Cardiac septum (tissue), 1 donor: ENCODE data around the gene ITSN1. TPM values are rescaled to one million over a fixed set of nuclear protein-coding genes. Genes with fewer than 3 reads are reported as not detected.
"Not testable (repeated sequence)": the region's sequence is repeated elsewhere in the genome, so short reads cannot be mapped to it uniquely, and the experiment has no call there.

Experiments
- DNase-seq: peaks from one replicate; pipeline ENCODE4 v3.0.0-alpha.2; 2020; ENCODE audit warnings: low spot score
- intact Hi-C: fragments of 100-400 bp; cut with DNase I; formaldehyde crosslinking; loops from one replicate; pipeline ENCODE4 v1.14.0; 2022
- total RNA-seq: library from RNA; stranded (reverse); fragmentation: NEBNext Ultra II Directional; extraction: Animal tissue kit (Norgen Biotek cat#: 25700); gene quantifications from one replicate; pipeline ENCODE4 v1.2.1, GENCODE V29; 2021
- donor health status: DM: no; HTN: no; CAD: no.

Gene ITSN1
- total RNA-seq, 1 donor from 2014 or later: 25.5 TPM

DNA sequence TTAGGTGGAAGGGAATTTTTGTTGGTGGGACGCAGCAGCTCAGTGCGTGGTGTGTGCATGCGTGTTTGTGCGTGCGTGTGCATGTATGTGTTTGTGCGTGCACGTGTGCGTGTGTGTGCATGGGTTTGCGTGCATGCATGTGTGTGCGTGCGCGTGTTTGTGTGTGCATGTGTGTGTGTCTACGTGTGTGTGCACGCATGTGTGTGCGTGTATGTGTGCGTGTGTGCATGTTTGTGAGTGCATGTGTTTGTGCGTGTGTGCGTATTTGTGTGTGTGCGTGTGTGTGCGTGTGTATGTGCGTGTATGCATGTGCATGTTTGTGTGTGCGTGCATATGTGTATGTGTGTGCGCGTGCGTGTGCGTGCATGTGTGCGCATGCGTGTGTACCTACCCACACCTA lies 253.1 kb downstream of the ITSN1 start:
- intact Hi-C loops: loop anchor here (10.0 kb wide), 1 partner anchor 251 kb away; the partner anchor contains the start of genes CRYZL1 and ITSN1

DNA sequence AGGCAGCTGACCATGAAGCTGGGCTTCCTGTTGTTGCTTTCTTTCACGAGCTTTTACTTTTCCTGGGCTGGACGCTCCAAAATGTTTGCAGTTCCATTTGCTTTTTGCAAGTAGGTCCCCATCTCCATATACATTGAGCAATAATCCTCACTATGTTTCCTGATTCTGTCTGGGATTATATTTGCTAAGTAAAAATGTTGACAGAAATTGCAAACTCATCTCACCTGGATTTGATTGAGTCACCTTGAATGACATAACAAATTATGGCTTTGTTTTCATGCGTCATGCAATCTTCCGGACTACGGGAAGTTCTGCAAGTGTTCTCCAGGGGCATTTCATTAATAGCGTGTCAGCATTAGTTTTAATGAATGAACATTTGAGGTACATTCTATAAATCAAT lies 254.4 kb downstream of the ITSN1 start:
- intact Hi-C loops: loop anchor here (10.0 kb wide), 1 partner anchor 252 kb away; the partner anchor contains the start of genes CRYZL1 and ITSN1
- no peak for DNase-seq

More for the DNA sequence above, 253.1 kb downstream of the ITSN1 start:
- DNase-seq: no peak

DNA sequence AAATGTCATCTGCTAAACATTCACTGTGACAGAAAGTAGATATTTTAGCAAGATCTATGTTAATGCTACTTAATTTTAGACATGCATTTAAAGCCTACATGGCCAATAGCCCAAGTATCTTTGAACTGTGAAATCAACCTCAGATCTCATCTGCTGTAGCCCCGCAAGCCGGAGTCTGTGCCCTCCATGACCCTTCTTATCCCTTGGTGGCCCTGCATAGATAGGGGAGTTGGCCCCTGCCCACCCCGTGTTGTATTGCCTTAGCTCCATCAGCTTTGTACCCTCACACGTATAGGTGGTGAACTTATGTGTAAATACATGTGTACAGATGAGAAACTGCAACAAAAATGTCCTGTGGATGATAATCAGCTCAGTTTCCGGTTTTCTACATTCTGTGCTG lies 254.8 kb downstream of the ITSN1 start:
- intact Hi-C loops: loop anchor here (10.0 kb wide), 1 partner anchor 252 kb away; the partner anchor contains the start of genes CRYZL1 and ITSN1
- DNase-seq: peak; percentile 36

DNA sequence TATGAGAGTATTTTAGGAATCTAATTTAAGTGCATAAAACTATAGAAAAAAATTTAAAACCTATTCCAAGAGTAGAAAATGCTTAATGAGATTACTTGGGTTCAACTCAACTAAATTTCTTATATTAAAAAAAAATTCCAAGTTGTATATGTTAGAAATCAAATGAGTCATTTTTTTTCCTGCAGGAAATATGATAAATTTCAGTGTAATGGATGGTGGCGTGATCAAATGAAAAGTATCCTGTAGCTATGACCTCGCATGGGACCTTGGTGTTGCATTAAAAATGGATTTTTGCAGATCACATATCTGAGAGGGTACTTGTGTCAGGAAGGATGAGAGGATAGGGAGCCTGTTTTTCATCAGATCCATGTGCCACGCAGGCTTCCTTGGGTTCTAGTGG lies 255.4 kb downstream of the ITSN1 start:
- DNase-seq: peak; percentile 4
- intact Hi-C loops: loop anchor here (10.0 kb wide), 1 partner anchor 253 kb away; the partner anchor contains the start of genes CRYZL1 and ITSN1

DNA sequence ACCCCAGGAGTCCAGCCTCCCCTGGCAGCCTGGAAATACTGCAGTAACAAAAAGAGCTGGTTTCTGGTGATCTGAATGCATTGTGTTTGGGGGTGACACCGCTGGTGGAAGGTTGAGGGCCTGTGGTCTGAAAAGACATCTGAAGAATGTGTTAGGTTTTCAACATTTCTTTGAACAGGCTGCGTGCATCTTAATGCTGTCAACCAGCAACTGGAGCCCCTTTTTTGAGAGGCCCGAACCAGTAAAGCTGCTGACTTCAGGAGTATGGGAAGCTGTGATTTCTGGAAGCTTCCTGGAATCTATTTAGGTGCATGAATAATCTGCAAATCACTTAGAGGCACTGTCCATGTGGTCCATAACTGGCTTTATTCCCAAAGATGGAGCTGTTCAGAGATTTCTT lies 256.3 kb downstream of the ITSN1 start:
- intact Hi-C loops: loop anchor here (10.0 kb wide), 1 partner anchor 254 kb away; the partner anchor contains the start of genes CRYZL1 and ITSN1
- DNase-seq: no peak

DNA sequence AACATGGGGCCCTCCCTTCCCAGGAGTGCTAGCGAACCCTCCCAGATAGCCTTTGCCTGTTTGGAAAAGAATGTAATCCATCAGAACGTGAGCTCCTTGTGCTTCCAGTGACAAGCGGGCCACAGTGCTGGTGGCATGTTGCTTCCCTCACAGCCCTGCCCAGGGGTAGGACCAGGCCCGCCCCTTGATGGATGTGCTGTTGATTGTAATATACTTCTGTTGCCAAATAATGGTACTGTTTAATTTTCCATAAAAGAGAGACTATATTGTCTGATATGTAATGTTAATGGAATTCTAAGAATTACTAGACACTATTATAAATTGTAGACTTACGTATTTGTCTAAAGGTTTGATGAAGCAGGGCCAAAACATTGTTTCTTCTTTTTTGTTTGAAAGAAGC lies 256.9 kb downstream of the ITSN1 start:
- intact Hi-C loops: loop anchor here (10.0 kb wide), 1 partner anchor 254 kb away; the partner anchor contains the start of genes CRYZL1 and ITSN1

DNA sequence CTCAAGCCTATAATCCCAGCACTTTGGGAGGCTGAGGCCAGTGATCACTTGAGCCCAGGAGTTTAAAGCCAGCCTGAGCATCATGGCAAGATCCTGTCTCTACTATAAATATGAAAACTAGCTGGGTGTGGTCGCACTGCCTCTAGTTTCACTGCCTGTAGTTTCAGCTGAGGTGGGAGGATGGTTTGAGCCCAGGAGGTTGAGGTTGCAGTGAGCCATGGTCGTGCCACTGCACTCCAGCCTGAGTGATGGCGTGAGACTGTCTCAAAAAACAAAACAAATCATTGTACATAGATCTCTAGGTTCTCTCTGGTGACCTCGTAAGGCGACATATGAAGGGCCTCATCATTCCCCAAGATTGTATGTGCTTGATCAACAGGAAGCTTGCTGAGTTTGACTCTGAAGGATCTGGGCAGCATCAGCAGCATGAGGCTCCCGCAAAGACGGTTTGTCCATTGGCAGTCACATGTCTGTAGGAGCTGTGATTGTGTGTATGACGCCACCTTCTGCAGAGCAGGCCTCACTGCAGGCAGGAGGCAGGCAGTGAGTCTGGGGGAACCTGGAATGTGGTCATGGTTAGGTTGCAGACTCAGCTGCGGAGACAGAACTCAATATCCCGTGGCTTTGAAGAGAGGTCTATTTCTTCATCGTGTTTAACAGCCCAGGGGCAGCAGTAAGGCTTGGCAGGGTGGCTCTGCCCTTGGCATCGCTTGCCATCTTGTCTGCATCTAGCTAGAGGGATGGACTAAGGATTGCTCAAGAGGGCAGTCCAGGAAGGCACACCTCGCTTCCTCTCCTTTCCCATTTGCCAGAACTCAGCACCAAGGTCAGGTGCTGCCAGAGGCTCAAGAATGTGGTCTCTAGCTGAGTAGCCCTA lies 259.3 kb downstream of the ITSN1 start:
- intact Hi-C loops: no loop called here
- DNase-seq: no peak

More for the DNA sequence above, 256.9 kb downstream of the ITSN1 start:
- DNase-seq: no peak

DNA sequence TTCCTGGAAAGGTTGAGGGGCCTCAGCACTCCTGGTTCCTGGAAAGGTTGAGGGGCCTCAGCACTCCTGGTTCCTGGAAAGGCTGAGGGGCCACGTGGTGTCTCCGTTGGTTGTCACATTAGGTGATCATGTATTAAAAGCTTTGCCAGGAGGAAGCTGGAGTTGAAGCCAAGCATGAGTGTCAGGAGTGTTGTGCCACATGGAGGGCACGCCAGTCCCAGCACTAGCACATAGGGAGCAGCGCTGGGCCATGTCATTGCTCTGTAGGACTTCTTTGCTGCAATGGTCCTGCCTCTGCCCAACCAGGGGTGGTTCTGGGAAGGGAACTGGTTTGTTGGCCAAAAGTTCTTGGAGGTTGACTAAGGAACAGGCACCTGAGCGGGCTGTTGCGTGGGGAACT lies 260.0 kb downstream of the ITSN1 start:
- intact Hi-C loops: no loop called here
- no peak for DNase-seq

DNA sequence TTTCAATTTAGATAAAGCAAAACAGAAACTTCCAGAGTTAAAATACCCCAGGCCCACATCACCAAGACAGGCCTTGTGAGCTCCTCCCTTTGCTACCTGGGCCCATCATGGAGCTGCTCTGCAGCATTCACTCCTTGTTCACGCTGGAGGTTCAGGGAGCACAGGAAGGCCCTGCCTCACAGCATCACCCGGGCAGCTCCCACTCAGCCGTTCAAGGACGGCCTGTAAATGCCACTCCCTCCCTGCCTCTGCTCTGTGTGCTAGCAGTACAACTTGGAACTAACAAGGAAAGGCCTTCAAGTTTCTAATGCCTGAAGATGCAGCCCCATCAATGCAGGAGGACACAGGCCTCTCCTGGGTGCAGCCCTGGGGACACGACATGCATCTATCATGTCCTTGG lies 261.7 kb downstream of the ITSN1 start:
- no peak for DNase-seq
- intact Hi-C loops: no loop called here

DNA sequence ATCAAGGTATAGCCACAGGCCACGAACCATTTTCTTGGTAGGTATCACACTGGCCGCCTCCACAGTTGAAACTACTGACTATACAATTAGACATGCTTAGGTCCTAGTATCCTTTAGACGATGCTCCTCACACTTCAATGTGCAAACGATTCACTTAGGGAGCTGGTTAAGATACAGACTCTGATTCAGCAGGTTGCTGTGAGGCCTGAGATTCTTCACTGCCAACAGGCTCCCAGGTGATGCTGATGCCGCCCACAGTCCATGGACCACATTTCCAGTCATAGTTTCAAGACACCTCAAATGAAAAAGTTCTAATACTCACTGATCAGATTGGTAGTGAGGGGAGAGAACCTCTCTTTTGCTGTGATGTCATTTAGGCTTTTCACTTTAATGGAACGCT lies 266.5 kb downstream of the ITSN1 start:
- intact Hi-C loops: no loop called here
- DNase-seq: no peak

DNA sequence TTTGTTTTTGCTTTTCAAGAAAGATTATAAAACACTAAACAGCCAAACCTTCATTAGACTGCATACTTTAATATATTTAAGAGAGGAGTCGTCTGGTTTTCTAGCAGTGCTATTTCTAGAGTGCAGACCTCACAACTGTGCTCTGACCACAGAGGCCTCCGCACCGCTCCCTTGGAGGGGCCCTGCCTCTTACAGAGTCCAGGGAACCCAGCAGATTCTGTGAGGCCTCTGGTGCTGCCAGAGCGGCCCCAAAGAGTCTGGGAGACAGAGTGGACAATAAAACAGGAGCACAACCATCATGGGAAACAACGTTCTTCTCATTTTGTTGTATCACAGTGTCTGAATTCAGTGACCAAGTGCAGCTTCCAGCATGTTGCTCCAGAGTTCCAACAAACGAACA lies 267.5 kb downstream of the ITSN1 start:
- DNase-seq: no peak
- intact Hi-C loops: no loop called here

DNA sequence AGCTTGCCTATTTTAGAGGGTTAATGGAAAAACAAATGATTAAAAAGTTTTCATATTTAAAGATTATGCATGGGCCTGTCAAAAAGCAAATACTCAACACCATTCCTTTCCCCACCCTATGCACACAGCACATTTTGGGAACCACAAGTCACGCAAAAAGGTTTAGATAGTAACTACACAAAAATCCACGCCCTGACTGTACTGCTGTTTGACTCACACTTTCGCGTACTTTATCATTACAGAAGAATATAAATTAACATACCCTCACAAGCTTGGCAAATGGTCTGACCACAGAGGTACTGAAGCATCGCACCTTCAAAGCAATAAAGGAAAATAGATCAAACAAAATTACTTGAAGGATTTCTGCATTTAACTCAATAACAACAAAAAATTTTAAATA lies 271.9 kb downstream of the ITSN1 start:
- intact Hi-C loops: no loop called here
- no peak for DNase-seq

DNA sequence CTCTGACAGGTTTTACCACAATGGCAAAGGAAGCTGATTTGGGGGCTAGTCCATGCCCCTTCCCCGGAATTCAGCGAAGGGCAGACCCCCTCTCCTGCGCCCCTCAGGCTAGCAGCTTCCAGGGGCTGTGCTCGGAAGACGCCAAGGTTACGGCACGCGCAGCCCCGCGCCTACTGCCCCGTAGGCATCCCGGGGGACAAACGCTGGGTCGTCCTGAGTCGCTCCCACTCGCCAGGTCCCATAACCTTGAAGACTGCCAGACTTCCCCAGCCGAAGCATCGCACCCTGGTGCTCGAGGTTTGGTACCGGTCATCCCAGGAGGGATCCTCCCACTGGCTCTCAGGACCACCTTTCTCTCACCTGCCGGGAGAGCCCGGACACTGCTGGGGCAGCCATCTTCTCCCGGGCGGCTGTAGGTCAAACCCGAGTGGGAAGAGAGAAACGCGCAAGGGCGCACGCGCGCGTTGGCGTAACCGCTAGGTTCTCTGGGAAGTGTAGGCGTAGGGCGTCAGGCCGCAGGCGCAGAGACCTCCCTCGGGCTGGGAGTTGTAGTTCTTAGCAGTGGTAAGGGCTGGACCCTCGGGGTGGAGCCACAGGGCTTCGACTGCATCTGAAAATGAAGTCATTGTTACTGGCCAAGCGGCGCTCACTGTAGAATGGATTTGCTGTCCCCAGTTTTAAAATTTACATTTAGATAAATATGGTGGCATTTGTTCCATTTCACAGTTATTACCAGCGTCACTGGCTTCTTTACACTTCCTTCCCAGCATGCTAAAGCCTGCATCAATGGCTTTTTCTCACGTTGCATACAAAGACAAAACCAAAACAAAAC lies 273.3 kb downstream of the ITSN1 start, which contains the start of gene ATP5PO:
Gene ATP5PO (minus strand): TSS at position 437 of the 832 bp plus-strand sequence. CDS start 41 bp downstream, at position 396.
- intact Hi-C loops: no loop called here
- peak; percentile 99 for DNase-seq

DNA sequence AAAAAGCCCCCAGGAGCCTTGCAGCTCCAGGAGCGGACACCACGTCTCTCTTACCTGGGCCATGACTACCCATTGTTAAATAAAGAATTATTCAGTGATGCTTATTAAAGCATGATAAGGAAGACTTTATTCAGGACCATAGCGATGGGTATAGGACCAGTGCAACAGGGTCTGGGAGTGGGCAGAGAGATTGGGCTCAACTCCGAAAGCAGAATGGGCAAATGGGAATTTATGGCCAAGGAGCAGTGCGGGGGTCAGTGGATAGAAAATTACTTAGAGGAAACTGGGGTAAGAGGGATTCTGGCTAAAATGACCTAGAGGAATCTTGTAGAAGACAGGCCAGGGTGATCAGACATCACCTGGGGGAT lies 273.9 kb downstream of the ITSN1 start:
- intact Hi-C loops: no loop called here
- no peak for DNase-seq

DNA sequence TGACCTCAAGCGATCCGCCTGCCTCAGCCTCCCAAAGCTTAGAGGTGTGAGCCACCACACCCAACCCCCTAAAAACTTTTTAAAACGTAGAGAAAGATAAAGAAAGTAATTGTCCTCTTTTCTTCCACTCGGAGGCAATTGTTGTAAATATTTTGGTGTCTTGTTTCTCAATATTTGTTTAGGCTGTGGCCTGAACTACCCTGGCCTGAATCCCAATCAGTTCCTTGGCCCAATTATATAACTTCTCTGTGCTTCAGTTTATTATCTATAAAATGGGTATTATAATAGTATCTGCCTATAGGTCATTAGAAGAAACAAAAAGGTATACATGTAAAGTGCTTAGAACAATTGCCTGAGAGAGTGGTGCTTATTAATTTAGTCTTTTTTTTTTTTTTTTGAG lies 275.1 kb downstream of the ITSN1 start:
- intact Hi-C loops: no loop called here
- no peak for DNase-seq

DNA sequence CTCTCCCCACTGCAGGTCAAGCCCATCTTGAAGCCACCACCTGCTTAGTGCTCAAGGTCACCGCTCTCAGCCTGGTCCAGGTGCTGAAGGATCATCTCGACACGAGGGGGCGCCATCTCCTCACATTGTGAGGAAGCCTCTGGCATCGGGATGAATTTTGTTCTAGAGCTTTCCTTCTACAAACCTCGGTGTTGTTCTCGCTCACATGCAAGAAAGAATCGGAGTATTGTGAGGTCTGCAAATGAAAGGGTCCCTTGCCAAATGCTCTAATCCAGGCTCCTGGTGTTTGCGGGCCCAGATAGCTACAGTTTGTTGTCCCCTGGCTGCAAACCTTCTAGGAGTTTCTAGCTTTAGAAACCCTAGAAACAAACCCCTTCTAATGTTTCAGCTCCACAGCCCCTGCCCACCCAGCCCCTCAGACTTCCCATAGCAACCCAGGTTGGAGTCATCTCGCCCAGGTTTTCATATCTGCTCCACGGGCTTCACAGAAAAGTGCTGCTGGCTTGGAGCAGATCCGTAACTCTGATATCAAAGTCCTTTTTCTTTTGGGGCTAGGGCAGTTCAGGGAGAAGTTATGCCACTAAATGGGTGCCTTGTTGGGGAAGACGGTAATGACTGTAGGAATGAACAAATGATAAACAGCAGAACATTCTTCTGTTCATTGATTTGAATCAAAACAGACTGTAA lies 281.9 kb downstream of the ITSN1 start:
- intact Hi-C loops: loop anchor here (5.0 kb wide), 2 partner anchors 148 to 278 kb away; partner anchors contain the start of genes MRPS6 and SLC5A3
- peak; percentile 93 for DNase-seq

DNA sequence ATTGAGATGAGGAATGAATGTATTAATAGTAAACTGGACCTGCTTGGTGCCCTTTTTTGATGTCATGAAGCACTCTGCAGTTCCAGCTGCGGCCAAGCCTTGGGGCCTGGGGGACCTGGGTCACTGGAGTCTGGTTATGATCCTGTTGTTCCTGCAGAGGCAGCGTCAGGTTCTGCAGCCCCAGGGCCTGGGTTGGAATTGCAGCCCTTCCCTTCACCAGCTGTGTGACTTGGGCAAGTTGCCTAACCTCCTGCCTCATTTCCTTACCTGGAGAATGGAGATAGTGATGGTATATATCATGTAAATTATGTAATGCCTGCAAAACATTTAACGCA lies 282.4 kb downstream of the ITSN1 start:
- DNase-seq: no peak
- intact Hi-C loops: loop anchor here (5.0 kb wide), 2 partner anchors 148 to 278 kb away; partner anchors contain the start of genes MRPS6 and SLC5A3

DNA sequence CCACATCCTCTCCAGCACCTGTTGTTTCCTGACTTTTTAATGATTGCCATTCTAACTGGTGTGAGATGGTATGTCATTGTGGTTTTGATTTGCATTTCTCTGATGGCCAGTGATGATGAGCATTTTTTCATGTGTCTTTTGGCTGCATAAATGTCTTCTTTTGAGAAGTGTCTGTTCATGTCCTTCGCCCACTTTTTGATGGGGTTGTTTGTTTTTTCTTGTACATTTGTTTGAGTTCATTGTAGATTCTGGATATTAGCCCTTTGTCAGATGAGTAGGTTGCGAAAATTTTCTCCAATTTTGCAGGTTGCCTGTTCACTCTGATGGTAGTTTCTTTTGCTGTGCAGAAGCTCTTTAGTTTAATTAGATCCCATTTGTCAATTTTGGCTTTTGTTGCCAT lies 283.9 kb downstream of the ITSN1 start:
- DNase-seq, intact Hi-C loops: not testable (repeated sequence)

DNA sequence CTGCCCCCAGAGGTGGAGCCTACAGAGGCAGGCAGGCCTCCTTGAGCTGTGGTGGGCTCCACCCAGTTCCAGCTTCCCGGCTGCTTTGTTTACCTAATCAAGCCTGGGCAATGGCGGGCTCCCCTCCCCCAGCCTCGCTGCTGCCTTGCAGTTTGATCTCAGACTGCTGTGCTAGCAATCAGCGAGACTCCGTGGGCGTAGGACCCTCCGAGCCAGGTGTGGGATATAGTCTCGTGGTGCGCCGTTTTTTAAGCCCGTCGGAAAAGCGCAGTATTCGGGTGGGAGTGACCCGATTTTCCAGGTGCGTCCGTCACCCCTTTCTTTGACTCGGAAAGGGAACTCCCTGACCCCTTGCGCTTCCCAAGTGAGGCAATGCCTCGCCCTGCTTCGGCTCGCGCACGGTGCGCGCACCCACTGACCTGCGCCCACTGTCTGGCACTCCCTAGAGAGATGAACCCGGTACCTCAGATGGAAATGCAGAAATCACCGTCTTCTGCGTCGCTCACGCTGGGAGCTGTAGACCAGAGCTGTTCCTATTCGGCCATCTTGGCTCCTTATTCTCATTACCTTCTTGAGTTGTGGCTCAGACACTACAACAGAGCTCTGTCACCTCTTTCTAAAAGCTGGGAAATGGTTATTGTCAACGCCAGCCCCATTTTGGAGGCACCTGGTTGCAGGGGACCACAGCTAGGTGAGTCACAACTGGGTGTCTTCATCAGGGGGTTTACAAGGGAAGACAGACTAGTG lies 288.9 kb downstream of the ITSN1 start:
- DNase-seq, intact Hi-C loops: not testable (repeated sequence)
